HEK293 (cell line): Measurements from ENCODE around the gene XPO4.

ENCODE experiments used
- CTCF ChIA-PET: fragments of 350-600 bp; formaldehyde crosslinking; extraction: SDS; loops from one replicate; lab custom pipeline; 2021; ENCODE audit warnings: antibody characterized with exemption; lab: Yijun Ruan, JAX
- POLR2A ChIA-PET: fragments of 300-600 bp; formaldehyde crosslinking; extraction: SDS; loops from one replicate; lab custom pipeline; 2020; ENCODE audit warnings: antibody characterized with exemption, inconsistent platforms; lab: Yijun Ruan, JAX
- H3K27ac ChIP-seq: fragments of 200-500 bp; sonication (Bioruptor generic); 2 replicates; pipeline ENCODE4 v1.5.1; 2014; ENCODE audit warnings: low read depth, low read length, control low read depth, inconsistent platforms; ENCODE audit errors: extremely low read depth
- H3K36me3 ChIP-seq, 2 experiments: fragments of 200-500 bp in 1 of 2; sonication (Bioruptor generic) in 1 of 2; 1 replicate in 1 of 2; 2 replicates in 1 of 2; pipeline ENCODE4 v1.5.1; 2014 to 2017; ENCODE audit warnings: inconsistent platforms in 2 of 2, low read length in 2 of 2; ENCODE audit not compliant: control insufficient read depth in 2 of 2, insufficient read depth in 1 of 2
- H3K4me1 ChIP-seq: fragments of 200-500 bp; sonication (Bioruptor generic); 2 replicates; pipeline ENCODE4 v1.5.1; 2014; ENCODE audit warnings: mild to moderate bottlenecking, low read length, inconsistent platforms; ENCODE audit not compliant: control insufficient read depth, insufficient read depth
- H3K4me3 ChIP-seq: 2 replicates; pipeline ENCODE4 v1.5.1; 2011; ENCODE audit warnings: low read depth, mild to moderate bottlenecking, control low read depth, low read length, moderate library complexity
- H3K9me3 ChIP-seq: fragments of 200-500 bp; sonication (Bioruptor generic); 2 replicates; pipeline ENCODE4 v1.5.1; 2014; ENCODE audit warnings: low read depth, low read length, inconsistent platforms; ENCODE audit not compliant: control insufficient read depth, insufficient read depth
- GLI4 ChIP-seq: fragments of 450-650 bp; formaldehyde crosslinking; IDR thresholded peaks from 2 replicates; pipeline ENCODE4 v1.5.1; 2016; ENCODE audit warnings: missing biosample characterization, missing genetic modification characterization
- PRDM10 ChIP-seq: fragments of 450-650 bp; formaldehyde crosslinking; IDR thresholded peaks from 2 replicates; pipeline ENCODE4 v1.5.1; 2016; ENCODE audit warnings: missing biosample characterization, missing genetic modification characterization
- WT1 ChIP-seq: fragments of 450-650 bp; formaldehyde crosslinking; IDR thresholded peaks from 2 replicates; pipeline ENCODE4 v1.5.1; 2016; ENCODE audit warnings: missing biosample characterization, missing genetic modification characterization
- ZBTB1 ChIP-seq: fragments of 450-650 bp; formaldehyde crosslinking; IDR thresholded peaks from 2 replicates; pipeline ENCODE4 v1.5.1; 2016; ENCODE audit warnings: missing biosample characterization, missing genetic modification characterization
- ZBTB48 ChIP-seq: fragments of 450-650 bp; formaldehyde crosslinking; IDR thresholded peaks from 2 replicates; pipeline ENCODE4 v1.5.1; 2016; ENCODE audit warnings: missing biosample characterization, missing genetic modification characterization
- ZFP3 ChIP-seq: fragments of 450-650 bp; formaldehyde crosslinking; IDR thresholded peaks from 2 replicates; pipeline ENCODE4 v1.5.1; 2016; ENCODE audit warnings: low read depth, missing biosample characterization, missing genetic modification characterization
- ZNF114 ChIP-seq: fragments of 450-650 bp; formaldehyde crosslinking; IDR thresholded peaks from 2 replicates; pipeline ENCODE4 v1.5.0; 2017; ENCODE audit warnings: missing biosample characterization, missing genetic modification characterization
- ZNF19 ChIP-seq: fragments of 450-650 bp; formaldehyde crosslinking; IDR thresholded peaks from 2 replicates; pipeline ENCODE4; 2016; ENCODE audit warnings: missing biosample characterization, missing genetic modification characterization, low read depth
- ZNF223 ChIP-seq: fragments of 450-650 bp; formaldehyde crosslinking; IDR thresholded peaks from 2 replicates; pipeline ENCODE4 v1.5.1; 2016; ENCODE audit warnings: missing biosample characterization, missing genetic modification characterization
- ZNF302 ChIP-seq: fragments of 450-650 bp; formaldehyde crosslinking; IDR thresholded peaks from 2 replicates; pipeline ENCODE4 v1.5.1; 2016; ENCODE audit warnings: missing biosample characterization, missing genetic modification characterization, low read depth
- ZNF449 ChIP-seq: fragments of 450-650 bp; formaldehyde crosslinking; IDR thresholded peaks from 2 replicates; pipeline ENCODE4 v1.5.1; 2017; ENCODE audit warnings: missing biosample characterization, mild to moderate bottlenecking, missing genetic modification characterization, moderate library complexity
- ZNF48 ChIP-seq: fragments of 450-650 bp; formaldehyde crosslinking; IDR thresholded peaks from 2 replicates; pipeline ENCODE4 v1.5.1; 2016; ENCODE audit warnings: missing biosample characterization, missing genetic modification characterization
- ZNF701 ChIP-seq: fragments of 450-650 bp; formaldehyde crosslinking; IDR thresholded peaks from 2 replicates; pipeline ENCODE4 v1.5.1; 2016; ENCODE audit warnings: missing biosample characterization, missing genetic modification characterization
- TF ChIP-seq, protein P1 (sequence below): fragments of 450-650 bp; formaldehyde crosslinking; IDR thresholded peaks from 2 replicates; pipeline ENCODE4 v1.5.1; 2016; ENCODE audit warnings: missing biosample characterization, missing genetic modification characterization
- TF ChIP-seq, protein P2 (sequence below): fragments of 450-650 bp; formaldehyde crosslinking; IDR thresholded peaks from 2 replicates; pipeline ENCODE4 v1.5.1; 2016; ENCODE audit warnings: missing biosample characterization, missing genetic modification characterization
- TF ChIP-seq, protein P3 (sequence below): fragments of 450-650 bp; formaldehyde crosslinking; IDR thresholded peaks from 2 replicates; pipeline ENCODE4 v1.5.1; 2016; ENCODE audit warnings: missing biosample characterization, missing genetic modification characterization
- TF ChIP-seq, protein P4 (sequence below): fragments of 450-650 bp; formaldehyde crosslinking; IDR thresholded peaks from 2 replicates; pipeline ENCODE4; 2016; ENCODE audit warnings: missing biosample characterization, missing genetic modification characterization

Gene XPO4

DNA sequence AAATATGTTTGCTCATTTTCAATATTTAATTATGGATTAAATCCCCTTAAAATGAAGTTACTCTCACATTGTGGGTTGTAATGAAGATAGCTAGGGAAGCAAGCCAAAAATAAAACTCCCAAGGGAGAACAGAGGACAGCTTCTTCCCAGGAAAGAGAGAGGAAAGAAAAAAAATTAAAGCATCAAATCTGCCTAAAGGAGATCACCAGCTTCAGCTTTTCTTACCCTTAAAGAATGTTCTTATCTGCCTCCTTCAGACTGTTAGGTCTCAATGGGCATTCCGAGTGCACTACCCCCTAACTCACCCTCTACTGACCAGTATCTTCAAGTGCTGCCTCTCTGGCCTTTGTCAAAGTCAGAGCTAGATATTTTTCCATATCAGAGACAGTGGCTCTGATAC lies 55.2 kb downstream of the XPO4 start:
- POLR2A ChIA-PET, result no interaction called here
- H3K4me3 ChIP-seq, result no peak overlapping the region

GRCh38 chr13:20843166-20843565 lies 59.4 kb downstream of the XPO4 start:
- Histone ChIP-seq H3K4me3 (no peak overlapping the region), H3K36me3 (peaks cover 3 to 21% of the 10 kb centered on the region in 2 experiments; a peak in 2 of 3 replicates), H3K4me1 (peaks cover 4% of the 10 kb centered on the region), H3K27ac (no peak overlapping the region), H3K9me3 (no peaks in the 10 kb centered on the region)
- POLR2A ChIA-PET, result no interaction called here
- TF ChIP-seq ZNF449, result 0 out of 2 replicates have a peak, but pooled peaks have one; percentile 31
- TF ChIP-seq ZNF19 (tag by site-specific recombination), result no peak
- CTCF ChIA-PET, result interaction anchor here (0.8 to 1.4 kb wide), 2 partner anchors 14 to 16 kb away, joined by 3 read pairs; no protein-coding TSS in a partner anchor

More for the DNA sequence above, 55.2 kb downstream of the XPO4 start:
- no peak for TF ChIP-seq ZNF114 (tag by site-specific recombination)
- TF ChIP-seq ZNF48, result no peak
- TF ChIP-seq ZNF701 (tag by site-specific recombination), result no peak
- no peak for TF ChIP-seq PRDM10
- TF ChIP-seq ZFP3 (tag by site-specific recombination), result no peak
- no peak for TF ChIP-seq ZBTB1 (tag by site-specific recombination)
- TF ChIP-seq GLI4 (tag by site-specific recombination), result no peak
- TF ChIP-seq, protein P1, sequence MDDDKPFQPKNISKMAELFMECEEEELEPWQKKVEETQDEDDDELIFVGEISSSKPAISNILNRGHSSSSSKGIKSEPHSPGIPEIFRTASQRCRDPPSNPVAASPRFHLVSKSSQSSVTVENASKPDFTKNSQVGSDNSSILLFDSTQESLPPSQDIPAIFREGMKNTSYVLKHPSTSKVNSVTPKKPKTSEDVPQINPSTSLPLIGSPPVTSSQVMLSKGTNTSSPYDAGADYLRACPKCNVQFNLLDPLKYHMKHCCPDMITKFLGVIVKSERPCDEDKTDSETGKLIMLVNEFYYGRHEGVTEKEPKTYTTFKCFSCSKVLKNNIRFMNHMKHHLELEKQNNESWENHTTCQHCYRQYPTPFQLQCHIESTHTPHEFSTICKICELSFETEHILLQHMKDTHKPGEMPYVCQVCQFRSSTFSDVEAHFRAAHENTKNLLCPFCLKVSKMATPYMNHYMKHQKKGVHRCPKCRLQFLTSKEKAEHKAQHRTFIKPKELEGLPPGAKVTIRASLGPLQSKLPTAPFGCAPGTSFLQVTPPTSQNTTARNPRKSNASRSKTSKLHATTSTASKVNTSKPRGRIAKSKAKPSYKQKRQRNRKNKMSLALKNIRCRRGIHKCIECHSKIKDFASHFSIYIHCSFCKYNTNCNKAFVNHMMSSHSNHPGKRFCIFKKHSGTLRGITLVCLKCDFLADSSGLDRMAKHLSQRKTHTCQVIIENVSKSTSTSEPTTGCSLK (tag by site-specific recombination), result no peak
- TF ChIP-seq ZNF302, result no peak
- Histone ChIP-seq H3K9me3 (no peaks in the 10 kb centered on the region), H3K27ac (no peak overlapping the region), H3K36me3 (no peaks in the 10 kb centered on the region), H3K4me1 (peaks cover 10% of the 10 kb centered on the region)
- CTCF ChIA-PET, result interaction anchor here (1.4 to 2.1 kb wide), 2 partner anchors 21 to 78 kb away, joined by 3 to 7 read pairs; no protein-coding TSS in a partner anchor

GRCh38 chr13:20840568-20840967 lies 62.0 kb downstream of the XPO4 start:
- CTCF ChIA-PET, result interaction anchor here (0.8 to 1.3 kb wide), 2 partner anchors 12 to 347 kb away, joined by 3 read pairs; no protein-coding TSS in a partner anchor
- no peak overlapping the region for H3K27ac ChIP-seq
- H3K4me3 ChIP-seq, result no peak overlapping the region
- H3K36me3 ChIP-seq, result peaks cover 3 to 44% of the 10 kb centered on the region in 2 experiments; a peak in 2 of 3 replicates
- no peaks in the 10 kb centered on the region for H3K9me3 ChIP-seq
- POLR2A ChIA-PET, result no interaction called here
- H3K4me1 ChIP-seq, result peaks cover 2% of the 10 kb centered on the region; the same call in 1 of the 2 replicates
- TF ChIP-seq, protein P2, sequence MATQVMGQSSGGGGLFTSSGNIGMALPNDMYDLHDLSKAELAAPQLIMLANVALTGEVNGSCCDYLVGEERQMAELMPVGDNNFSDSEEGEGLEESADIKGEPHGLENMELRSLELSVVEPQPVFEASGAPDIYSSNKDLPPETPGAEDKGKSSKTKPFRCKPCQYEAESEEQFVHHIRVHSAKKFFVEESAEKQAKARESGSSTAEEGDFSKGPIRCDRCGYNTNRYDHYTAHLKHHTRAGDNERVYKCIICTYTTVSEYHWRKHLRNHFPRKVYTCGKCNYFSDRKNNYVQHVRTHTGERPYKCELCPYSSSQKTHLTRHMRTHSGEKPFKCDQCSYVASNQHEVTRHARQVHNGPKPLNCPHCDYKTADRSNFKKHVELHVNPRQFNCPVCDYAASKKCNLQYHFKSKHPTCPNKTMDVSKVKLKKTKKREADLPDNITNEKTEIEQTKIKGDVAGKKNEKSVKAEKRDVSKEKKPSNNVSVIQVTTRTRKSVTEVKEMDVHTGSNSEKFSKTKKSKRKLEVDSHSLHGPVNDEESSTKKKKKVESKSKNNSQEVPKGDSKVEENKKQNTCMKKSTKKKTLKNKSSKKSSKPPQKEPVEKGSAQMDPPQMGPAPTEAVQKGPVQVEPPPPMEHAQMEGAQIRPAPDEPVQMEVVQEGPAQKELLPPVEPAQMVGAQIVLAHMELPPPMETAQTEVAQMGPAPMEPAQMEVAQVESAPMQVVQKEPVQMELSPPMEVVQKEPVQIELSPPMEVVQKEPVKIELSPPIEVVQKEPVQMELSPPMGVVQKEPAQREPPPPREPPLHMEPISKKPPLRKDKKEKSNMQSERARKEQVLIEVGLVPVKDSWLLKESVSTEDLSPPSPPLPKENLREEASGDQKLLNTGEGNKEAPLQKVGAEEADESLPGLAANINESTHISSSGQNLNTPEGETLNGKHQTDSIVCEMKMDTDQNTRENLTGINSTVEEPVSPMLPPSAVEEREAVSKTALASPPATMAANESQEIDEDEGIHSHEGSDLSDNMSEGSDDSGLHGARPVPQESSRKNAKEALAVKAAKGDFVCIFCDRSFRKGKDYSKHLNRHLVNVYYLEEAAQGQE (tag by site-specific recombination), result no peak
- TF ChIP-seq ZNF223 (tag by site-specific recombination), result no peak
- no peak for TF ChIP-seq WT1 (tag by site-specific recombination)
- TF ChIP-seq ZBTB48 (tag by site-specific recombination), result no peak
- TF ChIP-seq, protein P3, sequence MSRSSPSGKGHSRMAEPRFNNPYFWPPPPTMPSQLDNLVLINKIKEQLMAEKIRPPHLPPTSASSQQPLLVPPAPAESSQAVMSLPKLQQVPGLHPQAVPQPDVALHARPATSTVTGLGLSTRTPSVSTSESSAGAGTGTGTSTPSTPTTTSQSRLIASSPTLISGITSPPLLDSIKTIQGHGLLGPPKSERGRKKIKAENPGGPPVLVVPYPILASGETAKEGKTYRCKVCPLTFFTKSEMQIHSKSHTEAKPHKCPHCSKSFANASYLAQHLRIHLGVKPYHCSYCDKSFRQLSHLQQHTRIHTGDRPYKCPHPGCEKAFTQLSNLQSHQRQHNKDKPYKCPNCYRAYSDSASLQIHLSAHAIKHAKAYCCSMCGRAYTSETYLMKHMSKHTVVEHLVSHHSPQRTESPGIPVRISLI (tag by site-specific recombination), result no peak
- TF ChIP-seq, protein P4, sequence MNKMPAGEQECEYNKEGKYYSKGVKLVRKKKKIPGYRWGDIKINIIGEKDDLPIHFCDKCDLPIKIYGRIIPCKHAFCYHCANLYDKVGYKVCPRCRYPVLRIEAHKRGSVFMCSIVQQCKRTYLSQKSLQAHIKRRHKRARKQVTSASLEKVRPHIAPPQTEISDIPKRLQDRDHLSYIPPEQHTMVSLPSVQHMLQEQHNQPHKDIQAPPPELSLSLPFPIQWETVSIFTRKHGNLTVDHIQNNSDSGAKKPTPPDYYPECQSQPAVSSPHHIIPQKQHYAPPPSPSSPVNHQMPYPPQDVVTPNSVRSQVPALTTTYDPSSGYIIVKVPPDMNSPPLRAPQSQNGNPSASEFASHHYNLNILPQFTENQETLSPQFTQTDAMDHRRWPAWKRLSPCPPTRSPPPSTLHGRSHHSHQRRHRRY (tag by site-specific recombination), result no peak
